PC-9 (cell line): ENCODE results near the gene IL1RN. TPM values are rescaled to one million over a fixed set of nuclear protein-coding genes. Genes with fewer than 3 reads are reported as not detected.

Experiments
- BruUV-seq: library from RNA; stranded (reverse); fragments of 400-500 nt; replicated peaks from 2 replicates; lab custom pipeline; 2021; lab: Mats Ljungman, UMichigan
- CTCF ChIA-PET: fragments of 300-600 bp; sonication (Branson Sonifier 250); formaldehyde crosslinking; loops from one replicate; lab custom pipeline; 2022; ENCODE audit warnings: antibody characterized with exemption; lab: Charles Lee
- POLR2A ChIA-PET: fragments of 300-600 bp; sonication (Branson Sonifier 250); formaldehyde crosslinking; loops from one replicate; lab custom pipeline; 2022; ENCODE audit warnings: antibody characterized with exemption; ENCODE audit not compliant: unreplicated experiment; lab: Charles Lee
- DNase-seq, 2 experiments: peaks; one replicate each; pipeline versions ENCODE4 v3.0.0 to v3.0.0-alpha.2; 2015 to 2022; ENCODE audit warnings: mixed read lengths in 1 of 2
- H2AFZ ChIP-seq: fragments of 200-600 bp; sonication (generic); 2 replicates; pipeline ENCODE4 v1.8.1; 2017; ENCODE audit warnings: antibody characterized with exemption
- H3F3A ChIP-seq: fragments of 200-600 bp; sonication (generic); 2 replicates; pipeline ENCODE4 v1.8.1; 2017; ENCODE audit warnings: antibody characterized with exemption, mild to moderate bottlenecking, low read depth; ENCODE audit not compliant: insufficient read depth
- H3K27ac ChIP-seq: fragments of 200-600 bp; sonication (generic); 2 replicates; pipeline ENCODE4 v1.6.1; 2016; ENCODE audit warnings: mixed run types
- H3K27me3 ChIP-seq: fragments of 200-600 bp; sonication (generic); 2 replicates; pipeline ENCODE4 v1.6.1; 2016; ENCODE audit warnings: low read depth, mixed run types; ENCODE audit not compliant: insufficient read depth
- H3K36me3 ChIP-seq: fragments of 200-600 bp; sonication (generic); 2 replicates; pipeline ENCODE4 v1.6.1; 2016; ENCODE audit warnings: low read depth, mixed run types
- H3K4me1 ChIP-seq: fragments of 200-600 bp; sonication (generic); replicated peaks from 2 replicates; pipeline ENCODE4 v1.6.1; 2016; ENCODE audit warnings: mixed run types; ENCODE audit not compliant: insufficient read depth
- H3K4me2 ChIP-seq: fragments of 200-600 bp; sonication (generic); 2 replicates; pipeline ENCODE4 v1.6.1; 2017; ENCODE audit warnings: mixed run types
- H3K4me3 ChIP-seq: fragments of 200-600 bp; sonication (generic); 2 replicates; pipeline ENCODE4 v1.6.1; 2016; ENCODE audit warnings: mixed run types
- H3K79me2 ChIP-seq: fragments of 200-600 bp; sonication (generic); 2 replicates; pipeline ENCODE4 v1.6.1; 2017; ENCODE audit warnings: low read depth, mixed run types
- H3K9me2 ChIP-seq: fragments of 200-600 bp; sonication (generic); 2 replicates; pipeline ENCODE4 v1.8.1; 2017; ENCODE audit warnings: mild to moderate bottlenecking; ENCODE audit not compliant: insufficient read depth
- H3K9me3 ChIP-seq: fragments of 200-600 bp; sonication (generic); 2 replicates; pipeline ENCODE4 v1.8.1; 2016; ENCODE audit warnings: low read depth; ENCODE audit not compliant: insufficient read depth
- H4K20me1 ChIP-seq: fragments of 200-600 bp; sonication (generic); 2 replicates; pipeline ENCODE4 v1.8.1; 2017; ENCODE audit not compliant: insufficient read depth
- CTCF ChIP-seq: fragments of 200-600 bp; sonication (generic); conservative IDR thresholded peaks from 2 replicates; pipeline ENCODE4 v1.6.1; 2017; ENCODE audit warnings: mixed run types, antibody characterized with exemption, mild to moderate bottlenecking, moderate library complexity
- EZH2 ChIP-seq: fragments of 200-600 bp; sonication (generic); IDR thresholded peaks from 2 replicates; pipeline ENCODE4 v1.8.0; 2017; ENCODE audit warnings: antibody characterized with exemption, low read depth
- intact Hi-C: fragments of 100-400 bp; cut with micrococcal nuclease; formaldehyde crosslinking; loops from one replicate; pipeline ENCODE4 v1.10.0; 2022; ENCODE audit not compliant: unreplicated experiment
- total RNA-seq: library from RNA; stranded (reverse); gene quantifications from 2 replicates; pipeline ENCODE4 v1.2.3, GENCODE V29; 2021

The IL1RN gene
- total RNA-seq, 1 experiment from 2014 or later, result 8.4 TPM

- H3K9me3 ChIP-seq, result no peaks in the 10 kb centered on the region
- H3K9me2 ChIP-seq, result no peaks in the 10 kb centered on the region
- H3K79me2 ChIP-seq, result no peaks in the 10 kb centered on the region
- ChIA-PET POLR2A (no interaction called here), CTCF (no interaction called here)
- H3F3A ChIP-seq, result peaks cover 16% of the 10 kb centered on the region
- BruUV-seq, result no TSS peak
- H3K27me3 ChIP-seq, result no peaks in the 10 kb centered on the region
- TF ChIP-seq CTCF (no peak), EZH2 (no peak)
- peaks cover 39% of the 10 kb centered on the region for H3K4me1 ChIP-seq
- H2AFZ ChIP-seq, result no peak overlapping the region
- H3K4me3 ChIP-seq, result no peak overlapping the region
- H4K20me1 ChIP-seq, result no peaks in the 10 kb centered on the region
- no peak for DNase-seq
- no peaks in the 10 kb centered on the region for H3K36me3 ChIP-seq
- no peak overlapping the region for H3K27ac ChIP-seq
- intact Hi-C loops, result no loop called here
- H3K4me2 ChIP-seq, result no peak overlapping the region
These were observed 5.0 kb upstream of the IL1RN start for GRCh38 chr2:113122364-113122763.

GRCh38 chr2:113123726-113124125 is 3.7 kb upstream of the IL1RN start:
- BruUV-seq, result no TSS peak
- Histone ChIP-seq H3K9me2 (no peaks in the 10 kb centered on the region), H3F3A (peaks cover 15% of the 10 kb centered on the region), H2AFZ (no peak overlapping the region), H3K9me3 (no peaks in the 10 kb centered on the region), H3K27me3 (no peaks in the 10 kb centered on the region), H3K4me2 (peak overlapping the region; percentile 33; the same call in 1 of the 2 replicates), H4K20me1 (no peaks in the 10 kb centered on the region), H3K79me2 (no peaks in the 10 kb centered on the region), H3K36me3 (no peaks in the 10 kb centered on the region), H3K4me3 (no peak overlapping the region), H3K4me1 (peaks cover 26% of the 10 kb centered on the region), H3K27ac (no peak overlapping the region)
- ChIA-PET POLR2A (interaction anchor here (0.7 kb wide), 1 partner anchor 43 kb away, joined by 3 read pairs; no protein-coding TSS in a partner anchor), CTCF (interaction anchor here (0.8 kb wide), 1 partner anchor 13 kb away, joined by 3 read pairs; no protein-coding TSS in a partner anchor)
- TF ChIP-seq CTCF, result no peak
- no peak for TF ChIP-seq EZH2
- intact Hi-C loops, result no loop called here
- no peak for DNase-seq

- Histone ChIP-seq H3K27ac (0 out of 2 replicates have a peak overlapping the region, but pooled peaks have one; percentile 20), H3K27me3 (no peaks in the 10 kb centered on the region), H2AFZ (no peak overlapping the region), H3K9me2 (no peaks in the 10 kb centered on the region), H3K4me2 (peak overlapping the region; percentile 33), H3K4me1 (peaks cover 22% of the 10 kb centered on the region), H3F3A (peaks cover 15% of the 10 kb centered on the region), H3K79me2 (no peaks in the 10 kb centered on the region), H3K4me3 (no peak overlapping the region), H3K9me3 (no peaks in the 10 kb centered on the region), H4K20me1 (no peaks in the 10 kb centered on the region), H3K36me3 (no peaks in the 10 kb centered on the region)
- ChIA-PET CTCF (interaction anchor here (0.8 kb wide), 1 partner anchor 12 kb away, joined by 3 read pairs; no protein-coding TSS in a partner anchor), POLR2A (interaction anchor here (0.6 to 0.7 kb wide), 3 partner anchors 21 to 111 kb away, joined by 3 to 10 read pairs (median 4); no protein-coding TSS in a partner anchor)
- no TSS peak for BruUV-seq
- DNase-seq, result peak; percentile 18 to 66
- TF ChIP-seq EZH2 (no peak), CTCF (no peak)
- intact Hi-C loops, result no loop called here
These were observed 3.0 kb upstream of the IL1RN start for GRCh38 chr2:113124181-113124961.
